ENCODE measurements around the gene LCOR. TPM values are rescaled to one million over a fixed set of nuclear protein-coding genes. Genes with fewer than 3 reads are reported as not detected.

The LCOR gene
- total and polyA plus RNA-seq, 2 of the 4 experiments (the other 2 are of a cell fraction) = 3.7 to 36.9 TPM

DNA sequence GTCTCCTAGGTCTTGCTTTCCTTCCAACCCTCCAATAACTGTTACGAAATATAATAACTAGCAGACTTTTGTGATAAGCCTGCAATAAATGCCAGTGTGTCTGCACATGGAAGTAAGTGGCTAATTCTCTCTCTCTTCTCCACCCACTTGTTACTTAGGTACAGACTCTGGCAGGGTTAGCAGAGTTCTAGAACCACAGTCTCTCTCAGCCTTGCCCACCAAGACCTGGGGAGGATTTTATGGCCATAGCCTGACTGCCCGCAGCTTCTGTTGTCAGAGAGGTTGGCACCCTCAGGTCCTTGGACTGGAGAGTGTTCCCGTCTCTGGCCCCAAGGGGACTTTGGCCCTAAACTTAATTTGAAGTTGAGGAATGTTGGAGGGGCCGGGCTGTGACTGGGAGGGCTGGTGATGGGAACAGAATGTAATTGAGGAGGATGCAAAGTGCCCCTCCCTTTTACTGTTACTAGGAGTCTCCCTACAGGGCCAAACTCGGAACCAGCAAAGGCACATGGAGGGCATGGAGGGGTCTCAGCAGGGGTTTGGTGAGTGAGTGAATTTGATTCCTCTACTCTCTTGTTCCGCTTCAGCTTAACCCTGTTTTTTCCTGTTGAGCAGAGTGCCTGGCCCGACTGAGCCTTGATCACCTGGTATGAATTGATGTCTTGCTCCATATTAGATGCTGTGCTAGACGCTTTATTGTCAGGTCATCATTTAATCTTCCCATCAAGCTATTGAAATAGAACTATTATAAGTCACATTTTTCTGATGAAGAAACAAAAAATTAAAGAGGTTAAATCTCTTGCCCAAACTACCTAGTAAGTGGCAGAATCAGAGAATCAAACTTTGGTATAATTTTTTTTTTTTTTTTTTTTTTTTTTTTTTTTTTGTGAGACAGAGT lies 37.0 kb upstream of the LCOR start:
- no peak overlapping the region for H3K23ac ChIP-seq (ENCODE audit: low read depth, low read length)
- no peaks in the 10 kb centered on the region for H3K36me3 ChIP-seq (ENCODE audit: control insufficient read depth, insufficient read depth, low read length)
- H3K4me2 ChIP-seq (ENCODE audit: low read depth, low read length) = no peak overlapping the region
- no peak overlapping the region for H4K91ac ChIP-seq (ENCODE audit: insufficient read depth, low read depth, low read length)
- no peak overlapping the region for H3K14ac ChIP-seq (replicated peaks; ENCODE audit: low read depth, low read length)
- no peak overlapping the region for H2BK20ac ChIP-seq (ENCODE audit: low read depth, low read length)
- POLR2A ChIA-PET (ENCODE audit: unreplicated experiment) = interaction anchor here (0.6 kb wide), 1 partner anchor 9 kb away, joined by 5 read pairs; no protein-coding TSS in a partner anchor
- no peak overlapping the region for H4K8ac ChIP-seq (ENCODE audit: low read depth in 2 of 2, low read length in 2 of 2)
- H3K4ac ChIP-seq (ENCODE audit: low read depth, low read length) = no peak overlapping the region
- no peak overlapping the region for H2BK120ac ChIP-seq (ENCODE audit: low read depth, low read length)
- no peak overlapping the region for H2AK9ac ChIP-seq (replicated peaks; ENCODE audit: low read depth, low read length, poor library complexity)
- H3K27me3 ChIP-seq (ENCODE audit: control insufficient read depth, insufficient read depth, low read length) = peaks cover 6% of the 10 kb centered on the region
- no peaks in the 10 kb centered on the region for H3K79me1 ChIP-seq (ENCODE audit: low read depth in 1 of 2, low read length in 2 of 2)
- no peak overlapping the region for H3K27ac ChIP-seq (ENCODE audit: insufficient read depth, low read length)
- H4K5ac ChIP-seq (ENCODE audit: low read depth, low read length) = no peak overlapping the region
- no peak overlapping the region for H2AFZ ChIP-seq (replicated peaks; ENCODE audit: low read length, poor library complexity)
- H3K9me3 ChIP-seq (ENCODE audit: control insufficient read depth, insufficient read depth, low read length) = no peaks in the 10 kb centered on the region
- no peak overlapping the region for H3K56ac ChIP-seq (ENCODE audit: extremely low read depth, insufficient read depth, low read length)
- H3K18ac ChIP-seq (ENCODE audit: low read depth, low read length) = no peak overlapping the region
- BruUV-seq (replicated peaks) = no TSS peak
- in situ Hi-C loops (cut with MboI; ENCODE audit: low sequenced_read_pairs) = no loop called here
- DNase-seq = no peak
- H4K20me1 ChIP-seq (ENCODE audit: insufficient read depth, low read length) = no peaks in the 10 kb centered on the region
- CTCF ChIA-PET = interaction anchor here (0.7 kb wide), 2 partner anchors 29 to 35 kb away, joined by 3 read pairs; no protein-coding TSS in a partner anchor
- no CpG with 5 or more reads among the region's 8 CpGs for WGBS, 2 experiments (ENCODE audit: extremely low coverage in 2 of 2, insufficient read length in 1 of 2)
- H3K9me1 ChIP-seq (ENCODE audit: insufficient read depth, low read length) = no peaks in the 10 kb centered on the region
- no peak overlapping the region for H3K9ac ChIP-seq (ENCODE audit: low read depth, low read length)
- H2BK5ac ChIP-seq (ENCODE audit: low read depth, low read length, poor library complexity, severe bottlenecking) = no peak overlapping the region
- no peak overlapping the region for H3K4me3 ChIP-seq (ENCODE audit: insufficient read depth, low read depth, low read length)
- H2AK5ac ChIP-seq (ENCODE audit: low read depth, low read length) = no peak overlapping the region
- dilution Hi-C loops (cut with HindIII; ENCODE audit: low sequenced_read_pairs, unreplicated experiment) = no loop called here
- ATAC-seq (ENCODE audit: low read depth) = no peak
- no peak overlapping the region for H2BK15ac ChIP-seq (ENCODE audit: low read depth, low read length)
- intact Hi-C loops (cut with micrococcal nuclease) = no loop called here
- H3K4me1 ChIP-seq (ENCODE audit: control insufficient read depth, insufficient read depth, low read length) = no peaks in the 10 kb centered on the region
- TF ChIP-seq CEBPB (IDR thresholded peaks at IDR 0.05; ENCODE audit: low read depth, low read length) (peak; percentile 33; the same call in 1 of the 2 replicates), RFX5 (IDR thresholded peaks at IDR 0.05; ENCODE audit: low read depth, low read length) (no peak), MAZ (IDR thresholded peaks at IDR 0.05; ENCODE audit: borderline replicate concordance, low read depth, low read length) (no peak), MAFK (IDR thresholded peaks at IDR 0.05; ENCODE audit: low read depth, low read length) (peak; percentile 47), FOS (IDR thresholded peaks at IDR 0.05; ENCODE audit: low read depth, low read length) (no peak), SMC3 (IDR thresholded peaks at IDR 0.05; ENCODE audit: low read depth, low read length) (no peak)
- TF ChIP-seq, protein P1, sequence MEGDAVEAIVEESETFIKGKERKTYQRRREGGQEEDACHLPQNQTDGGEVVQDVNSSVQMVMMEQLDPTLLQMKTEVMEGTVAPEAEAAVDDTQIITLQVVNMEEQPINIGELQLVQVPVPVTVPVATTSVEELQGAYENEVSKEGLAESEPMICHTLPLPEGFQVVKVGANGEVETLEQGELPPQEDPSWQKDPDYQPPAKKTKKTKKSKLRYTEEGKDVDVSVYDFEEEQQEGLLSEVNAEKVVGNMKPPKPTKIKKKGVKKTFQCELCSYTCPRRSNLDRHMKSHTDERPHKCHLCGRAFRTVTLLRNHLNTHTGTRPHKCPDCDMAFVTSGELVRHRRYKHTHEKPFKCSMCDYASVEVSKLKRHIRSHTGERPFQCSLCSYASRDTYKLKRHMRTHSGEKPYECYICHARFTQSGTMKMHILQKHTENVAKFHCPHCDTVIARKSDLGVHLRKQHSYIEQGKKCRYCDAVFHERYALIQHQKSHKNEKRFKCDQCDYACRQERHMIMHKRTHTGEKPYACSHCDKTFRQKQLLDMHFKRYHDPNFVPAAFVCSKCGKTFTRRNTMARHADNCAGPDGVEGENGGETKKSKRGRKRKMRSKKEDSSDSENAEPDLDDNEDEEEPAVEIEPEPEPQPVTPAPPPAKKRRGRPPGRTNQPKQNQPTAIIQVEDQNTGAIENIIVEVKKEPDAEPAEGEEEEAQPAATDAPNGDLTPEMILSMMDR (conservative IDR thresholded peaks at IDR 0.05; ENCODE audit: low read depth, low read length) = no peak
- TF ChIP-seq, protein P2, sequence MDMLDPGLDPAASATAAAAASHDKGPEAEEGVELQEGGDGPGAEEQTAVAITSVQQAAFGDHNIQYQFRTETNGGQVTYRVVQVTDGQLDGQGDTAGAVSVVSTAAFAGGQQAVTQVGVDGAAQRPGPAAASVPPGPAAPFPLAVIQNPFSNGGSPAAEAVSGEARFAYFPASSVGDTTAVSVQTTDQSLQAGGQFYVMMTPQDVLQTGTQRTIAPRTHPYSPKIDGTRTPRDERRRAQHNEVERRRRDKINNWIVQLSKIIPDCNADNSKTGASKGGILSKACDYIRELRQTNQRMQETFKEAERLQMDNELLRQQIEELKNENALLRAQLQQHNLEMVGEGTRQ (IDR thresholded peaks at IDR 0.05; ENCODE audit: low read depth, low read length) = no peak

All from IMR-90 (cell line).